HG03565 (cell line): ENCODE measurements around the gene CCT5.

Experiments used
- ATAC-seq: cut with Tn5 transposase; IDR thresholded peaks from one replicate; pipeline ENCODE4 v1.9.1; 2021; ENCODE audit warnings: mild to moderate bottlenecking, moderate library complexity; ENCODE audit not compliant: unreplicated experiment

Gene CCT5

DNA sequence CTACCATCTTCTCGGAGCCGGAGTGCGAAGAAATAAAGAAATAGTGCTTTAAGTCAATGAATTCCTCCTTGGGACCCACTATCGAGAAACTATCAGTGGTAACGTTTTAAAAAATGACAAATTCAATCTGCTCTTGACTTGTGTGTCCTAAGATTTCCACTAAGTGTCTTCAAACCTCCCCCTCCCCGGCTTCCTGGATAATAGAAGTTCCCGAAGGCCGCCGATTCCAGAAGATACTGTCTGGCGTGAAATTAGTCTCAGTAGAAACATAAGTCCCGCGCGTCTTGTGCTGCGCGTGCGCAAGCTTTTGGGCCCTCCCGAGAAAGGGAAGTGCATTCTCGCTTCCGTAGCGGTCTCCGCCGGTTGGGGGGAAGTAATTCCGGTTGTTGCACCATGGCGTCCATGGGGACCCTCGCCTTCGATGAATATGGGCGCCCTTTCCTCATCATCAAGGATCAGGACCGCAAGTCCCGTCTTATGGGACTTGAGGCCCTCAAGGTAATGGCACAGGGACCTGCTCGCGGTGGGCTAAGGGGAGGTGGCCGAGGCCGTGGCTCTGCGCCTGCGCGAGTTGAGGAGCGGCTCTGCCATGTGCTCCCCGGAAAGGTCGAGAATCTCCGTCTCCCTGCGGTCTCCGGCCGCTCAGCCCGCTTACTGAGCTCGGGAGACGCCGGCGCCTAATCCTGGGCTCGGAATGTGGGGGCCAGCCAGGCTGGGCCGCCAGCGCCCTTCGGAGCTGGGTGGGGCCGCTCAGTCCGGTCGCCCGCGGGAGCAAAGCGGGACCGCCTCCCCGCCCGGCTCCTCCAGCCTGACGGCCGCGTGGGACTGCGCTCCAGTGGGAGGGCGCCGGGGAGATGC is at the start of gene CCT5:
Gene CCT5, plus strand, starts transcription at position 333 of the 858 bp plus-strand sequence. Its CDS starts 61 bp downstream, at position 394.
- peak; percentile 84 for ATAC-seq

- no peak for ATAC-seq
Observed at GRCh38 chr5:10201223-10201868, 48.7 kb upstream of the CCT5 start.

DNA sequence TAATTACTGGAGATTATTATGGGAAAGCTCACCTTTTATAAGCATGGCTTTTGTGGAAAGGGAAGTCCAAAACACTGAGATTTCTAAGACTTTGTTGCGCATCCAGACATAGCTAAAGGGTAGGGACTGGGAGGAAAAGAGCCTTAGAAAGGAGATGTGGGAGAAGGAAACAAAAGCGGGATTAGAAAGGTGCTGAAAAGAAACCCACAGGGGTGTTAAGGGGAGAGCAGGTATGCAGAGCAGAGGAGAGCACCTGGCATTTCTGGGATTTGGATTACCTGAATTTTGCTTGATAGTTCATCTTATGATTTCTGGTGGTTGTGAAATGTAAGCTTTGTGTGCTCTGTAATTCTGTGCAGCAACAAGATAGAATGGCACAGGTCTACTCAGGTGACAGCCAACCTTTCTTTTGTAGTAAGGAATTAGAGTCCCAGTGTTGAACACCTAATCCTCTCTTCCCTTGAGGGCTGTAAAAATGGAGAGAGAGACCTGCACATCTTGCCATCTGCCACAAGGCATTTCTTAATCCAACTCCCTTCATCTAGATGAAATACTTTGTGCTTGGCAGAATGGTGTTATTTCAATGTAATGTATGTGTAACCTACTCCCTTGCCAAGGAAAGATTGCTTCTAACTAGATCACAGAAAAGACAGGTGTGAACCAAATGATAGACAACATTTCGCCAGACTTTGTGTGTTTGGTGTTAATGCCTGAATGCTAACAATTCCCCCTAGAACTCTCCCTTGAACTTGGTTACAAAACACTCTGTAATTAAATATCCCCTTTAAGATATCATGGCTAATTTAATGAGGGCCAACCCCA is 47.8 kb upstream of the CCT5 start:
- no peak for ATAC-seq

- no peak for ATAC-seq
Observed at GRCh38 chr5:10209004-10209403, 41.1 kb upstream of the CCT5 start.

DNA sequence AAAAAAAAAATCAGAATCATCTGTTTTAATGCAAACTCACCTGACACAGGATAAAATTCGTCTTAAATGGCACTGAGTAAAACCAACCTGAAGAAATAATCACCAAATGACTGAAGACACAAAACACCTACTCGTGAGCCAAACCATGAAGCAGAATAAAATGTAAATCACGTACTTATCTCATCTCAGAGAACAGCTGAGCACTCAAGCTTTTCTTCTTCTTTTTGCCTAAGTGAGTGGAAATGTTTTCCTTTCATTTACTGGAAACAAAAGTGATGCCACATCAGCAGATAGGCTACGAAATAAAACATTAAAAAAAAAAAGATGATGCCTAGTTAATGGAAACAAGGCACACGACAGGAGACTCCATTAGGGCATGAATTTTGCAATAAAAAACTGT is 36.8 kb upstream of the CCT5 start:
- ATAC-seq = no peak

DNA sequence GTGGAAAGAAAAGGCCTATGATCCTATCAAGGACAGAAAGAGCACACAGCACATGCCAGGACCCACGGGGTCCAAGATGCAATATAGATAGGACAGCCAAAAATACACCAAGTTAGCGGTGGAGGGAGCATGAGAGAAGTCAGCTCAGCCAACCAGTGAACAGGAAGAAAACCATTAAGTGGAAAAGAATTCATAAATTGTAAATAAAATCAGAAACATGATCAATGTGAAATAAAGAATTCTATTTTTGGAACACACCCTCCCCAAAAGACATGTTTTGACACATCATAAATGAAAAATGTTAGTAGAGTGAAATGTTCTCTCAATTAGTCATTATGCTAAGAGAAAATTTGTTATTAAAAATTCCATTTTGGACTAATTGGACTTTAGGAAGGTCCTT is 36.0 kb upstream of the CCT5 start:
- ATAC-seq = no peak

GRCh38 chr5:10215366-10215765 is 34.7 kb upstream of the CCT5 start:
- no peak for ATAC-seq

GRCh38 chr5:10216107-10216506 is 34.0 kb upstream of the CCT5 start:
- ATAC-seq = no peak

- ATAC-seq = no peak
Observed at GRCh38 chr5:10218658-10219057, 31.4 kb upstream of the CCT5 start.

DNA sequence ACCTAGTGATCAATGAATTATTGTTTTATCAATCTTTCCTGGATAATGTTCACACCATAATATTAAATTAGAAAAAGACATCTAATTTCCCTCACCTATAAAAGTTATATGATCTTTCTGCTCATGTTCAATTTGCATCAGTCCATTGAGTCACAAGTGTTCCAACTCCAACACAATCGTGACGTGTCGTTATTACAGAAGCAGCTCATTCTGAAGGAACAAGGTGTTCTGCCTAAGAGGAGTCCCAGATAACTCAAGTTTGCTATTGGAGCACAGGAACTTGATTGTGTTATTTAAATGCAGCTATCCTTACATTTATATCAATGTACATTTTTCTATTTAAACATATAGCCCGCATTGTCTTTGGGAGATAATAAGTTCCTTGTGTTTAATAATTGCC is 31.0 kb upstream of the CCT5 start:
- ATAC-seq = no peak

- ATAC-seq = no peak
Observed at GRCh38 chr5:10220248-10220647, 29.8 kb upstream of the CCT5 start.

DNA sequence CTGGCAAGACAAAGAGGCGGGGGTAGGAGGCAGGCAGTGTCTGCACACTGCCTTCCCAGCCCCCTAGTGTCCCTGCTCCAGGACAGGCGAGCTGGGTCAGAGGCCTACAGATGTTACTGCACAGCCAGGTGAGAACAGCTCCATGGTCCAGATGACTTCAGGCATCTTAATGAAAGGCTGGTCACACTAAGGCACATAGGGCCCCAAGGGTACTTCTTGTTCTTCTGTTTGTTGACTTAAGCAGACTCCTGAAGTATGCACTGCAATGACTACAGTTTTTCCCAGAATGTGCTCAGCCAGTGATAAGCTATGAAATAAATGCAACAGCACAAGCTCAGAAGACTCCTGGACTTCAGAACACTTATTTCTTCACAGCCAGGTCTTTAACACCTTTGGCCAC is 27.8 kb upstream of the CCT5 start:
- ATAC-seq = no peak

DNA sequence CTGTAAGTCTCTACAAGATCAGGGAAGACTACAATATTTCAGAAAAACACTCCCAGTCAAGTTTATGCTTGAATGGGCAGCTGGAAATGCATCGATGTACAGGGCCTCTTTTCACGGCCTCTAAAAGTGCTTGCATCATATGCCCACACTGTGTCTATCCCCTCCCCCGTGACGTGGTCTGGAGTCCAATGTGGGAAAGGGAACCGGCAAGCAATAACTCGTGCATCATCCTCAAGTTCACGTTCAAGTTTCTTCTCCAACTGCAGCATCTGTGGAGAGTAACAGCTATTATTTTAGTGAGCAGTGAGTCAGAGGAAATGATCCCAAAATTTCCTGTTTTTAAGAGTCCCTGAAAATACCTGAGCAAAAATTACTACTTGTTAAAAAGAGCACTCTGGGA is 22.7 kb upstream of the CCT5 start:
- ATAC-seq = no peak

- no peak for ATAC-seq
Observed at GRCh38 chr5:10228288-10228687, 21.8 kb upstream of the CCT5 start.

DNA sequence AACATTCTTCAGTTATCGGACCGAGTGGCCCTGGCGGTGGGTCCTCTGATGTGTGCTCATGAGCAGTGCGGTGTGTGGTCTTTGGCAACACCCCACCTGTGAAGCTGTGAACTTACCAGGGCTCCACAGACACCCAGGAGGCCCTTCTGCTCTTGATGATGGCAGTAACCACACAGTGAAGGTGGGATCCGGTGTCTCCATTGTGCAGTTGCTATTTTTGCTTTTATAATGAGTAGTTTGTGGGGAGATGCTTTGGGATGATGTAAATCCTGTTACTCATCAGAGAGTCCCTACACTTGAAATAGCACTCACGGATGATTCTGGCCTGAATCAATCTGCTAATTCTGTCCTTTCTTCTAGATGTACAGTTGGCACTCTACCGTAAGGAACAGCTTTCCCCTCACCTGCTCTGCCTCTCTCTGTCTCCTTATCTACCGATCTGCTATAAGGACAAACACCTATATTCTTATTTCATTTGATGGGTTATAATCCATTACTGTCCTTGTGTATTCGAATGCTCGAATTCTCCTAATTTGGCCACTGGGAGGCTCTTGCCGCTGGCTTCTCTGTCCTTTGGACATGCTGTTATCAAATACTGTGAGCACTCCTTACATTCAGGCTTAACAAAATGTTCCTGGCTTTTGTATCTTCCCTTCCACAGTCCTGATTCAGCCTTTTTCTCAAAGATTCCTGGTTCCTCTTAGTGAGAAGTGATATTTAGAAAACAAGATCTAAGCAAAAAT is 20.6 kb upstream of the CCT5 start:
- ATAC-seq = no peak

- no peak for ATAC-seq
Observed at GRCh38 chr5:10232386-10232785, 17.7 kb upstream of the CCT5 start.

DNA sequence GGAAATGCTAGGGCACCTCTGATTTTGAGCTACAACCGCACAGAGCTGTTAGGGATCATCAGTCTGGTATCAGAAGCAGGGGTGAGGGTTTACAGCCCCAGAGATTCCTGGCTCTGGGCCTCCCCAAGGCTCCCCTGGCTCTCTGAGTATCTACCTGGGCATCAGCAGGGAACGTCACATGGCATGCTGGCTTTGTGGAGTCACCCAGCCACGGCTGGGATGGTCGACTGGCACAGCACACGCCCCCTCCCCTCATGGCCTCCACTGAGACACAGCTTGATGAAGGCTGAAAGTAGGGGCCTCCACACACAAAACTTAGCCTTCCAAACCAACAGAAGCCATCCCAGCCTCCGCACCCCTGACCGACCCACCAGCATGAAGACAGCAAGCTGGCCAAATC is 17.1 kb upstream of the CCT5 start:
- no peak for ATAC-seq

DNA sequence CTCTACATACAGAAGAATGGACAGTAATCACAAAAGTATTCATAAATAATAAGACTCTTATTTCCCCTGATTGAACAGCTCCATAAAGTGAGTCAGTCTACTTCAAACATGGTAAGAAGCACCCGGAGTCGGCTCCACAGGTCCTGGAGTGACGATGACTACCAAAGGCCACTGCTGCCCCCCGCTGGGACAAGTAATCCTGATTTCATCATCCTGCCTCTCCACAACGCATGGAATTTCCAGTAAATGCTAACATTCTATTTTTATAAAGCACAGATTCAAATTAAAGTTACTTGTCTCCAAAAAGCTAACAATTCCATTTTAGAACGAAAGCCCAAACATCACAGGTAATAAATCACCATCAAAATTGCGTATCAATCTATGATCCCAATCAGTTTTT is 16.6 kb upstream of the CCT5 start:
- no peak for ATAC-seq

- ATAC-seq = no peak
Observed at GRCh38 chr5:10235350-10235749, 14.7 kb upstream of the CCT5 start.

DNA sequence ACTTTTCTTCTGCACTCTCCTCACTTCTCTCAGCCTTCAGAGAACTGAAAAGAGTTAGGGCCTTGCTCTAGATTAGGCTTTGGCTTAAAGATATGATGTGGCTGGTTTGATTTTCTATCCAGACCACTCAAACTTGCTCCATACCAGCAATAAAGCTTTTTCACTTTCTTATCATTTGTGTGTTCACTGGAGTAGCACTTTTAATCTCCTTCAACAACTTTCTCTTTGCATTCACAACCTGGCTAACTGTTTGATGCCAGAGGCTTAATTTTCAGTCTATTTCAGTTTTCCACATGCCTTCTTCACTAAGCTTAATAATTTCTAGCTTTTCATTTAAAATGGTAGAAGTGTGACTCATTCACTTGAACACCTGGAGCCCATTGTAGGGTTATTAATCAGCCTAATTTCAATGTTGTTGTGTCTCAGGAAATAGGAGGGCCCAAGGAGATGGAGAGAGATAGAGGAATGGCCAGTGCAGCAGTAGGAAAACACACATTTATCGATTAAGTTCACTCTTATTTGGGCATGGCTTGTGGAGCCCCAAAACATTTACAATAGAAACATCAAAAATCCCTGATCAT is 6.3 kb upstream of the CCT5 start:
- ATAC-seq = no peak
